GM19351 (cell line): ENCODE results near the gene DIAPH3.

ENCODE experiments used
- ATAC-seq: cut with Tn5 transposase; IDR thresholded peaks from one replicate; pipeline ENCODE4 v1.9.1; 2021; ENCODE audit warnings: mild to moderate bottlenecking, moderate library complexity; ENCODE audit not compliant: unreplicated experiment

DIAPH3 gene

DNA sequence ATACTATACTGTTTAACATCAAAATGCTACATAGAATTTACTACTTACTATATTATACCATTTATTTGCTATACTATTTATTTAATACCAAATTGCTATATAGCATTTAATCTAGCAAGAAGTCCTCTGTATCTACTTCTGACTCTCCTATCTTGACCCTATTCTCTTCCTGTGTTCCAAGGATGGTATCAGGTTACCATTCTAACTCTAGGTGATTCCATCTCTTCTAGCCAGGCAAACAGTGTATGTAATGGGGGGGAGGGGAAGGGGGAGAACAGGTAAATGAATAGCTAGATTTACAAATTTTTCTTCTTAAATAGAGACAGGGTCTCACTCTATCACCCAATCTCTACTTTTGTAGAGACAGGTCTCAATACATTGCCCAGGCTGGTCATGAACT is 200.3 kb downstream of the DIAPH3 start:
- no peak for ATAC-seq

DNA sequence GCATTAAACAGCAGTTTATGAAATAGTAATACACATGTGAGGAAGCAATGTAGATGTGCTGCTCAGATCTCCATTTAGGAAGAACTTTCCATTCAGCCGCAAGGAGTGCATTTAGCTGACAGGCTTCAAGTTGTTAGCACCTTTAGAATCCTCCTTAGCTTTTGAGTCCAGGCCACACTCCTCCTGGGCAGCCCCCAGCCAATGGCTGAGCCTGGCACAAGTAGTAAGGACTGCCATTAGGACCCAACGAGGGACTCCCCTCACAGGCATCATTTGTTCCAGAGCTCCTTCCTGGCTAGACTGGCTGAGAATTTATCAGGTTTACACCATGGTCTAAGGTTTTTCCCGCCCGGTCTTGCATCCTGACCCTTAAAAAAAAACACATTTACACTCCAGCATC is 201.4 kb downstream of the DIAPH3 start:
- ATAC-seq = no peak

GRCh38 chr13:59960683-59961082 is 203.0 kb downstream of the DIAPH3 start:
- ATAC-seq = no peak

DNA sequence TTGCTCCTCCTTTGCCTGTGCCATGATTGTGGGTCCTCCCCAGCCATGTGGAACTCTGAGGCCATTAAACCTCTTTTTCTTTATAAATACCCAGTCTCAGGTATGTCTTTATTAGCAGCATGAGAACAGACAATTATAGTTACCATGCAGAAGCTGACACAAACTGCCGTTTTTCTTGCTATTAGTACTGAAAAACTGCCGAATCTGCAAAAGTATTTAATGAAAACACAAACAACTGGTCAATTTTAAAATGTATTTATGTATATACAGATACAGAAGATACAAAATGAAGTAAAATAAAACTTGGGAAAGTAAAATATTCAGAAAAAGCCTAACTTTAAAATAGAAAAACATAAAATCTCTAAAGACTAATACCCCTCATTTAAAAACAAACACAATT is 206.3 kb downstream of the DIAPH3 start:
- no peak for ATAC-seq

DNA sequence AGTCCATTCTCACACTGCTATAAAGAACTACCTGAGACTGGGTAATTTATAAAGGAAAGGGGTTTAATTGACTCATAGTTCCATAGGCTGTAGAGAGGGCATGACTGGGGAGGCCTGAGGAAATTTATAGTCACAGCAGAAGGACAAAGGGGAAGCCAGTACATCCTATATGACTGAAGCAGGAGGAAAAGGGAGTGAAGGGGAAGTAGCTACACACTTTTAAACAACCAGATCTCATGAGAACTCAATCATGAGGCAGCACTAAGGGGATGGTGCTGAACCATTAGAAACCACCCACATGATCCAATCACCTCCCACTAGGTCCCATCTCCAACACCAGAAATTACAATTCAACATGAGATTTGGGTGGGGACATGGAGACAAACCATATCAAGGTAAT is 209.1 kb downstream of the DIAPH3 start:
- no peak for ATAC-seq

- ATAC-seq = no peak
These were observed 212.7 kb downstream of the DIAPH3 start for GRCh38 chr13:59951011-59951410.

GRCh38 chr13:59950266-59950665 is 213.5 kb downstream of the DIAPH3 start:
- ATAC-seq = no peak

DNA sequence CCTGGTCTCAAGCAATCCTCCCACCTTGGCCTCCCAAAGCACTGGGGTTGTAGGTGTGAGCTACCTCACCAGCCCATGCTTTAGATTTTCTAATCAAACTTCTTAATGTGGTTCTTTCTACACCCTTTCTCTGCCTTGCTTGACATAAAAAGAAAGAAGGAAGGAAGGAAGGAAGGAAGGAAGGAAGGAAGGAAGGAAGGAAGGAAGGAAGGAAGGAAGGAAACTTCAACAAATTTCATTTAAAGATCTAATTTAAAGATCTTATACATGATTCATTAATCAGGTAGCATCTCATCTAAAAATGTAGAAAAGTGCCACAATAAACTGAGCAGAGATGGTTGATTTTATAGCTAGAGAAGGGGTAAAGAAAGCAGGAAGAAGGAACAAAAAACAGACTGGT is 215.0 kb downstream of the DIAPH3 start:
- ATAC-seq = no peak

- ATAC-seq = no peak
These were observed 216.8 kb downstream of the DIAPH3 start for GRCh38 chr13:59946944-59947343.

DNA sequence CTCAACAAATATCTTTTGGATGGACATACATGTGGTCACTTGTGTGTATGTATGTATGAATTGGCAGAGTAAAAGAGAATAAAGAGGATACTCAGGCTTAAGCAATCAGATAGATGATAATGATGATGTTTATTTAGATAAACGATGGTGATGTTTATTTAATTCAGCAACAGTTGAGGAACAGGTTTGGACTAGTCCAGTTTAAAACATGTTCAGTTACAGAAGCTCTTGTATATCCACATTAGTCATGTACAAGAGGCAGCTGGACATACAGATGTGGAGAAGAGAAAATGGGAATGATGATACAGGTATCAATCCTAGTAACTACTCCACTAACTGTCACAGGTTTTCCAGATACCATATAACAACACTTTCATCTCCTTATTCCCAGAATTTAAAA is 232.1 kb downstream of the DIAPH3 start:
- ATAC-seq = no peak

DNA sequence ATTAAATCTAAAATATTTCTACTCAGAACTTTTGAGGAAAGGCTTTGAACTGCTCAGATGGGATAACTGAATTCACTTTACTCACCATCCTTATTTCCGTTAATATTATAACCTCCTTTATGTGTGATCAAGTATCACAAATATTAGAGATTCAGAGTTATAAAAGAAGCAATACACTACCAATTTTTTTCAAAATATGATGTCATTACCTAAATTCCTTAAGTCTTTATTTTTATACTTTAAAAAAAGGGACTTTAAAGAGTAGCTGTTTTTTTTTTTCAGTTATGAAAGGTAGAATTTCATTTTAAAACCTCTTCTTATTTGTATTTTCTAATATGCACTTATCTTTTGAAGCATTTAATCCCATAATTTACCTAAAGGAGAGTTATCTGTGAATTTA is 239.5 kb downstream of the DIAPH3 start:
- ATAC-seq = no peak

- ATAC-seq = no peak
These were observed 248.5 kb downstream of the DIAPH3 start for GRCh38 chr13:59915252-59915651.

GRCh38 chr13:59914556-59914955 is 249.2 kb downstream of the DIAPH3 start:
- no peak for ATAC-seq

GRCh38 chr13:59906413-59907049 is 257.2 kb downstream of the DIAPH3 start:
- peak; percentile 56 for ATAC-seq

DNA sequence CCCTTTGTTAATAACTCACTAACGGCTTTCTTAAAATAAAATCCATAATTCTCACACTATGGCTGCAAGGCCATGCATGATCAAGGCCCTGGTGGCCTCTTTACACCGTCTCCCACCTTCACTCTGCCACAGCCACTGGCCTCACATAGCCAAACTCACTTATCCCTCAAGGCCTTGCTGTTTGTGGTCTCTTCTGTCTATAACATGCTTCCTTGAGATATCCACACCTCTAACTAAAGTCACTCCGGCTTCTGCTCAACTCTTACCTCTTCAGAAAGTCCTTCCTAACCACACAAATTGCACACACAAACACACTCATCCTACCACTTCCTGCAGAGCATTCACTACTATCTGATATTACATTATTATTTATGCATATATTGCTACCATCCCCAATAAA is 262.5 kb downstream of the DIAPH3 start:
- ATAC-seq = no peak

DNA sequence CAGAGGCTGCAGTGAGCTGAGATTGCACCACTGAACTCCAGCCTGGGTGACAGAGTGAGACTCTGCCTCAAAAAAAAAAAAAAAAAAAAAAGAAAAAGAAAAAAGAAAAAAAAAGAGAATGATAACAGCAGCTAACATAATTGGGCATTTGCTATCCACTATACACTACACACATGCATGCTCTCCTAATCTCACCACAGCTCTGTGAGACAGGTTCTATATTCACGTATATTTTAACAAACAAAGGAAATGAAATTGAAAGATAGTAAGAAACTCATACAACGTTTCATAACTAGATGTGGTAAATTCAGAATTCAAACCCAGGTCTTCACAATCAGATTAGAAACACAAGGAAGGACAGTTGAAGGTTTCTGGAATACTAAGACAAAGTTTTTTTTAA is 265.7 kb downstream of the DIAPH3 start:
- ATAC-seq = peak; percentile 55

GRCh38 chr13:59893266-59893665 is 270.5 kb downstream of the DIAPH3 start:
- ATAC-seq = no peak

DNA sequence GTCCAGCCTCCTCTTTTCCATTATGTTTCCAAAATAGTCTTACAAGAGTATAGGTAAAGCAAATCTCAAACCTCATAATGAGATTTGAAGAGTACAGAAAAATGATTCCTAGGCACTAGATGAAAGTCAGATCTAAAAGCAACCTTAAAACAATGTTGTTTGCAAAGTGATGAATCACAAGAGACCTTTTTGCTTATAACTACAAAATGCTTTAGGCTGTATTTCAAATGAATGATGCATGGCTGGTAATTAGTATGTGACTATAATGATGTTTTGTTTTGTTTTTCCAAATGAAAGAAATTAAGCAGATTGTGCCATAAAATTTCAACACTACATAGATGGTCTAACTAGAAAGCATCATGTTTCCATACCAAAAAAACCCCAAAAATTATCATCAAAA is 272.7 kb downstream of the DIAPH3 start:
- ATAC-seq = no peak

DNA sequence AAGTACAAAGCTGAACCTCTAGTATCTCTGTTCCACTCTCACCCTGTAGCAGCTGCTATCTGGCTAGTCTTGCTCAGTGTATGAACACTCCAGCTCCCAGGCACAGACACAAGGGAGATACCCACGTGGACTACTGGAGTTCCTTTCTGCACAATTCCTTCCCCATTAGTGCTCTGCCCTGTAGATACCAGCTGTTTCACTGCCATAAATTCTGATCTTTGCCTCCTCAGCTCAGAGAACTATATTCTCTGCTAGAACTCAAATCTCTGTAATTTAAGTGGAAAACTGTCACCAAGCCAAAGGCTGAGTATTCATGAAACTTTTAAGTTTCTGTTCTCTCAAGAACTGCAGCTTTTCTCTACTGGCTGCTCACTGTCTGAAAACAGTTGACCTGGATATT is 273.7 kb downstream of the DIAPH3 start:
- ATAC-seq = no peak

GRCh38 chr13:59888408-59888807 is 275.3 kb downstream of the DIAPH3 start:
- ATAC-seq = no peak

DNA sequence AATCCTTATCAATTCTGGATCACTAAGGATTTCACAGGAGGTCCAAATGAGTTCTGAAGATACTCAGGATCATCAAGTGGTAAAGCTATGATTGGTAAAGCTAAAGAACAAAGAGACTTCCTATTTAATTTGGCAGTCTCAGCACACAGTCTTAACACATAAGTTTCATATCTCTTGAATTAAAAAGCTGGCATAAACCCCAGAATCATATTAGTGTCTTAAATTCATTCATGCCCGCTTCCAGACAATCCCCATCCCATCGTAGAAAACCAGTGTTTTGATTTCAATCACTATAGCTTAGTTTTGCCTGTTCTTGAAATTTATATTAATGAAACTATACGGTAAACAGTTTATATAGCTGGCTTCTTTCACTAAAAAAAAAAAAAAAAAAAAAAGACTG is 278.7 kb downstream of the DIAPH3 start:
- no peak for ATAC-seq

GRCh38 chr13:59883885-59884284 is 279.8 kb downstream of the DIAPH3 start:
- ATAC-seq = no peak

DNA sequence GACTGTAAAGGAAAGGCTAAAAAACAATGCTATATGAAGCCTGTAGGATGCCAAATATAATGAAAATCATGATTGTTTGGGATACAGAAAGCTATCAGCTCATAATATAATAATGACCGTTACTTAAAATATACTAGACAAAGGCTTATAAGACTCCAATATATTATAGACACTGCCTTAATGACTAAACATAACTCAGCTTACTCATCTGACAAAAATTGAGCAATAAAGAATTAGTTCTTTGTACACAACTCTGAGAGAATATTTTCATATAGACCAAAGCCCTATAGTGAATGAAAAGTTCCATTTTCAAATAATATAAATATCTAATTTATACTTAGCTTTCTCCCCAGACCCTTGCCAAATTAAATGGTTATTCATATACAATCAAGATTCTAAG is 283.3 kb downstream of the DIAPH3 start:
- ATAC-seq = no peak
